Dermis lymphatic vessel endothelial cell (primary cell): ENCODE results near the gene RAB22A. TPM values are rescaled to one million over a fixed set of nuclear protein-coding genes. Genes with fewer than 3 reads are reported as not detected.

Experiments used
- total RNA-seq: library from RNA; depleted of rRNA; stranded (reverse); fragments of >200 nt; gene quantifications from 2 replicates; pipeline ENCODE4 v1.2.1, GENCODE V29; 2014

RAB22A gene
- 11.8 and 14.7 TPM in 2 replicates for total RNA-seq

GRCh38 chr20:58309591-58310290 is at the start of gene RAB22A:
Gene RAB22A, plus strand, starts transcription at chr20:58309715. Its CDS starts 262 bp downstream, at chr20:58309977.

GRCh38 chr20:58388882-58389323 is 79.4 kb downstream of the RAB22A start, which contains the start of gene VAPB:
Gene VAPB, plus strand, starts transcription at chr20:58389229. Its CDS starts 231 bp downstream, at chr20:58389460.

Other genes with a start within 250 kb of the RAB22A start
- not detected in 2 replicates for gene ANKRD60, start 81.1 kb upstream of the RAB22A start, total RNA-seq
- 12.2 and 13.2 TPM in 2 replicates for gene VAPB, start 79.5 kb downstream of the RAB22A start, total RNA-seq
- gene APCDD1L, start 205.7 kb downstream of the RAB22A start, total RNA-seq: 0.11 TPM in 1 of 2 replicates, not detected in the other